NCI-H82 treated with DMSO at 0.1 percent for 48 hours (cell line): Measurements from ENCODE around the gene FAXDC2.

Source experiments
- DNase-seq: peaks from one replicate; lab custom pipeline; 2025; ENCODE audit not compliant: unreplicated experiment; lab: John Stamatoyannopoulos, UW

Gene FAXDC2

GRCh38 chr5:154797762-154798161 lies 52.6 kb downstream of the FAXDC2 start:
- no peak for DNase-seq

DNA sequence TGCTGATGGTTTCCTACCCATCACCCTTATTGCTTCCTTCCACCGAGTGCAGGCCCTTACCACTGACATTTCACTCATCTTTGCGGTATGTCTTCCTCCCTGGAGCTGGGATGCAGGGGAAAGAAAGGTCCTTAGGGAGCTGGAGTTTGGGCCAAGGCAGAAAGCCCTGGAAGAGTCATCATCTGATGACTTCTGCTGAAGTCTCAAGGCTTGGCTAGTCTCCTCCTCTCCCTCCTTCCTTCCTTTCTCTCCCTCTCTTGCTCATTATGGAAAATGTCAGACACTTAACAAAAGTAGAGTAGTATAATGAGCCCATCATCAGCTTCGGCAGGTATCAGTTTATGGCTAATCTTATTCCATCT lies 55.2 kb downstream of the FAXDC2 start:
- DNase-seq: no peak

DNA sequence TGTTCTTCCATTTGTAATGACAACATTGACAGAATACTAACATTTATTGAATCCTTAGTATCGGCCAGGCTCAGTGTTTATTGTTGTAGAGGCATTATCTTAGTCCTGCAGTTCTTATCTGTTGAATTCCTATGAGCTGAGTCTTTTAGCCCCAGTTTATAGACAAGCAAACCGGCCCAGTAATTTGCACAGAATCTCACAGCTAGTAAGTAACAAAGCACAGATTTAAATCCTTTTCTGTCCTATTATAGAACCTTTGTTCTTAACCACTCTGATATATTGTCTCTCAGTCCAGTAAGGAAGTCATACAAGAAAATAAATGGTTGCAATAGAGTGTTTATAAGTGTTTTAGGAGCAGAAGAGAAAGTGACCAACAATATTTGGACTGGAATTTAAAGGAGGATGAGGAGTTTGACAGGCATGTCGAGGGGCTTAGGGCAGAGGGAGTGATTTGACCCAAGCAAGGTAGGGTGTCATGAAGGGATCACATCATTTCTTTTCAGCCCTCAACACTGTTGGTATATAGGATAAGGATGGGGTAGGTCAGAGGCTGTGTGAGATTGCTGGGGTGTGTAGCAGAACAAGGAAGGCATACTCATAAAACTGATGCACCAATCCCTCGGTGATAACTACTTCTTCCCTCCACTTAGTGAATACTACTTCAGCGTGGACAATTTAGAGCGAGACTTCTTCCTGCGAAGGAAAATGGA lies 55.7 kb downstream of the FAXDC2 start:
- no peak for DNase-seq

GRCh38 chr5:154793599-154794524 lies 56.5 kb downstream of the FAXDC2 start:
- DNase-seq: no peak

DNA sequence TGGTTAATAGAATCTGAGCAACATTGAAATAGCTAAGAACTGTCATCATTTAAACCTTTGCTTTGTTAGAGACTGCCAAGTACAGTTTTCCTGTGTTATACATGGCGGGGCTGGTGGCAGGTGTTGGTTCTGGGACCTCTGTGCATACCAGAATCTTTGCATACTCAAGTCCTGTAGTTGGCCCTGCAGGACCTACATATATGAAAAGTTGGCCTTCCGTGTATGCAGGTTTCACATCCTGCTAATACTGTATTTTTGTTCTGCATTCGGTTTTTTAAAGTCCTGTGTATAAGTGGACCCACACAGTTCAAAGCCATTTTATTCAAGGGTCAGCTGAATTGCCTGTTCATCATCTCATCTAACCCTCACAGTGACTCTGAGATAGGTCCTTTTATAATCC lies 58.9 kb downstream of the FAXDC2 start:
- no peak for DNase-seq

DNA sequence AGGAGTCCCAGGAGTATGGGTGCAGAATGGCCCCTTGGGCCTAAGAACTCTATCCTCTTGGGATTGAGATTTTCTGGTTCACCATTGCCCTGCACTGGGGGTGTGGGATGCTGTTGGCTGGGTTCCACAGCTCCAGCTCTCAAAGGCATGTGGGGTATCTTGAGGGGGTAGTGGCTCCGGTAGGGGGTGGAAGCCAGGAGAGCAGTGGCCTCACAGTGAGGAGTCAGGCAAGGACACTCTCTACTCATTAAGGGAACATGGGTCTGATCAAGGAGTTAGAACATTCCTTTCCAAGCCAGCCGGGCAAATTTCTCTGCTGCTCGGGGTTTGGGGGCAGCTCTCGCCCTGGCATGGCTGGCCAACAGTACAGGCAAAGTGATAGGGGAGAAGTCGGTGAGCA lies 62.2 kb downstream of the FAXDC2 start:
- DNase-seq: no peak

DNA sequence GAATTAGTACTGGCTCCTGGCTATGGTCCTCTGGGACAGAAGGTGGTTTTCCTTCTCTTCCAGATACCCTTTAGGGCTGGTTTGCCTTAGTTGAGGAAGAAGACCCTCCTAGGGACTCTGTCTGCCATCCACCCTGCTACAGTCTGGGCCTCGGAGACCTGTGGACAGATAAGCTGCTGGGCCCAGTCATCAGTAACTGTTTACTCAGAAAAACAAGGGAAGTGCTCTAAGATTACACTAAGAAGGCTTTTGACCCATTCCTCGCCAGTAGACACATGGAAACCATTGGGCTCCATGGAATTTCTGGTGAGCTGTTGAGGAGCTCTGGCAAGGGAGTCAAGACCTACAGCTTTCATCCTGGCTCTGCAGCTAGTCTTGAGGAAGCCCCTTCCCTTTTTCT lies 64.0 kb downstream of the FAXDC2 start:
- DNase-seq: no peak

DNA sequence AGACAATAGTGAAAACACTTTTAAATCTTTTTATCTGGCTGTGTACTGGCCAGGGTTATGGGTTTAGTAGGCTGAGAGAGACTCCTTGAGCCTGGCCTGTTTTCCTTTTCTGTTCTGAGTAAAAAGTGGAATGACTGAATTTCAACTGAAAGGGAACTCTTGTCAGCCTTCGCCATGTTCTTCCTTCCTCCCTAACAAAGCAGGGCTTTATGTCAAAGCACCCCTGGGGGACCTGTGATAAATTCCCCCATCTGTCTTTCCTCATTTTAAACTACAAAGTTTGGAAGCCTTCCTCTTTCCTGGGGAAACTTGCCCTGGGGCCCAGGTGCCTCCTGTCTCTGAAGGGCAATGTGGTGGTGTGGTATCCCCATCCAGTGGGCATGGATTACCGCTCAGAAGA lies 65.5 kb downstream of the FAXDC2 start:
- DNase-seq: no peak

DNA sequence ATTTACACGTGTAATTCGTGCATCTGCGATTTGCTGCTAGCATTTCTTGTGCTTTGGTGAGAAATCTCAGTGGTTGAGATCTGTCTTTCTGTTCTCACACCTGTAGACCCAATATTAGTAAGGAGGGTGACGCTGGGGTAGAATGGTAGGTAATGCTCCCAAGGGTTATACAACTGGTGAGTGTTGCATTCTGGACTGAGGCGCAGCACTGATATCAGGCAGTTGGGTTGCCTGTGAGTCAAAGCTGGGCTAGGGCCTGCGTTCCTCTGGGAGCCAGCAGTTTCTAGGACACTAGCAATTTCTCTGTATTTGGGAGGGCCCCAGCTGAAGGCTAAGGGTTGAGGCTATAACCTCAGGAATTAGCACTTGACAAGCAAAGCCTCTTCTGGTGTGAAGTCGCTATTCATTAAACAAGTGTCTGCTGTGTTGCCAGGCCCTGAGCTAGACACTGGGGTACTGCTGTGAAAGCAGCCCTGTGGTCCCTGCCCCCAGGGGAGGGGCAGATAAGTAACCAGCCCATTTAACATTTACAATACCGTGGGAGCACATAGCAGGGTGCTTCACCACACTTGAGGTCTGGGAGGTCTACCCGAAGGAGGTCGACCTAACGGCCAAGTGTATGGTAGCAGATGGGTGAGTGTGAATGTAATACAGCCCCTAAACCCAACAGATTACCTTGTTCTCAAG lies 66.5 kb downstream of the FAXDC2 start:
- no peak for DNase-seq

DNA sequence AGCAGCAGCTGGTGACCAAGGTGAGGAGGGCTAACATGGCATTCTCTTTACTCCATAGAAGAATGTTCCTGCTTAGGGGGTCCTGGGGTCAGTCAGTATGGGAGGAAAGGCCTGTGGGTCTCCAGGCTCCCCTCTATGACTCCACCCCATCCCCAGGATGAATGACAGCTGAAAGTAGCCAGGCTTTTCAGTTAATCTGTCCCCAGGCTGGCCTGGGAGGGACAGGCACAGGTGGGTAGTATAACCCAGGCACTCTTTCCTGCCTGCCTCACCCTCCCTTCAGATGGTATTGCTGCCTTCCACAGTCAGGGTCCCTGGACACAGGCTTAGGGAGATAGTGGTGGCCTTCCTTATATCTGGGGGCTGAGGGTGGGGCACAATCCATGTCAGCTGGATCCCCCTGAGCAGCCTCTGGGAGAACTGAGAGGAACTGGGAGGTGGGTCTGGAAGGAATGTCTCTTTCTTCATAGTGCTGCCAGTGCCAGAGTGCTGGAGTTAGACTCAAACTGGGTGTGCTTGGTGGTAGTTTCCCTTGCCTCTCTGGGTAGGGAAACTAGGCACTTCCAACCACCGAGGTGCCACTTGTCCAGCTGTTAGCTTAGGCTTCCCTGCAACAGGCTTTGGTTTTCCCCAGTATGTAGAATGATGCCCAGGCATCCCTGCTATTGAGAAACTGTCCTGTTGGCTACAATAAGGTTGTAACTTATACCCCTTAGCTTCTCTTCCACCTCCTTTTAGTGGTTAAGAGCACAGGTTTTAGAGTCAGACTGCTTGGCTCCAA lies 67.4 kb downstream of the FAXDC2 start:
- no peak for DNase-seq

- DNase-seq: no peak
Measured at GRCh38 chr5:154782326-154782725, 68.1 kb downstream of the FAXDC2 start.

- DNase-seq: no peak
Measured at GRCh38 chr5:154780128-154780527, 70.3 kb downstream of the FAXDC2 start.

DNA sequence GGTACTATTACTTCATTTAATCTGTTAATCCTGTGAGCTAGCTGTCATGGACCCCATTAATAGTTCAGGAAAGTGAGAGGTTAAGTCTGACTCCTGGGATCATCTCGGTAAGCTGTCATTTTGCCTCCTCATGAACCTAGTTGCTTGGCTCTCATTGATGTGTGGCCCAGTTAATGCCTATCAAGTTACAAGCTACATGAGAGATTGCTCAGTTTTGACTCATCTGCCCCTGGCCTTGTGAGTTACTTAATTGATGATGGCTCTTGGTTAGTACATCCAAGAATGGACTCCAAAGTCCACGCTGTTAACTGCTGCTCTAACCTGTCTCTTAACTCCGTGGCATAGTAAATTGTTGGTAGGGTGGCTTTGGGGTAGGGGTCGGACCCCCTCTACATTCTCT lies 71.3 kb downstream of the FAXDC2 start:
- DNase-seq: no peak

GRCh38 chr5:154778534-154778933 lies 71.9 kb downstream of the FAXDC2 start:
- DNase-seq: no peak

DNA sequence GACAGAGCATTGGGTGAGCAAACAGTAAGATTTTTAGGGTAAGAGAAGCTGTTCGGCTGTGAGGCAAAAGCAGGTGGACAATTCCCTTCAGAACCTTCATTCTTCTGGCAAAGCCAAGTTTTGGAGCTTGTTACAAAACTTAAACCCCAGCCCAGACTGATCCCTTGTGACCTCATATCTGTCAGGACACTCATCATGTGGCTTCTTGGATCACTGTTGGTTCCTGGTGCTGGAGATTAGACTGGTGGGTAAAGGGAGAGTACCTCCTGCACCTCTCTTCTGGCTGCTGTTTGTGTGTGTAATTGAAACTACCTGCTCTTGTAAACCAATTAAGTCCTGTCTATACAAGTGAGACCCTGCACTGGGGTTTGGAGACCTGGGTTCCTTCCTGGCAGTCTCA lies 74.2 kb downstream of the FAXDC2 start:
- no peak for DNase-seq

DNA sequence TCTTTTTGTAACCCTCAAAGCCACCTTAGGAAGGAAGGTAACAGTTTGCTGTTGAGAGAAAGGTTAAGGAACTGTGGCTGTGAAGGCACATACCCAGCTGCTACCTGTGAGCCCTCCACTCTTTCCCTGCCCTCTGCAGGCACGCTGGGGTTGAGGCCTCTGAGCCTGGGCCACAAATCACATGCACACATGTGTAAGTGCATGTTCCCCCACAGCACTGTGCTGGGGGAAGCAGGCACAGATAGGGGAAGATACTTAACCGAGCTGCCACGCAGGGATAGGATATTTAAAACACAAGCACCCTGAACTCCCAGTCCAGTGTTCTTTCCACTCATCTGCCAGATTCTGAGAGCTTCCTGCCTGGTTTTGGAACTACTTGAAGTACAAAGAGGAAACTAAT lies 77.1 kb downstream of the FAXDC2 start:
- DNase-seq: no peak

DNA sequence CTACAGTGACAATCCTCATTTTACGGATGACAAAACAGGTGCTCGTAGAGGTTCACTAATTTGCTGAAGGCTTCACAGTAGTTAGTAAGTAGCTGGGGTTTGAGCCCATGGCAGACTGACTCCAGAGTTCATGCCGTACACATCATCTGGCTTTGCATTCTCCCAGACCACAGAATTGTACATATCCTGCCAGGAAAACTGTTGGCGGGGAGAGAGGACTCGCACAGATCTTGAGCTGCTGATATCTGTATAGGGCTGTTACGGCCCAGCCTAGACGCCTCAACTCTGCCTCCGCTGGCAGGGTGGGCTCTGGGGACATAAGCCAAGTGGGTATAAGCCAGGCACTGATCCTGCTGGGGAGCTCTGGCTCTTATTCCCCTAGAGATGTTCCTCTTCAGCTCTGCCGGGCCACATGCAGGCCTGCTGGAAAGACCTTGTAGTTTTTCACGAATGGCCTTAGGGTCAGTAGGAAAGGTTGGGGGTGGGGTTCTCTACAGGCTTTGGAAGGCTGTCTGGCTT lies 79.0 kb downstream of the FAXDC2 start:
- DNase-seq: no peak

DNA sequence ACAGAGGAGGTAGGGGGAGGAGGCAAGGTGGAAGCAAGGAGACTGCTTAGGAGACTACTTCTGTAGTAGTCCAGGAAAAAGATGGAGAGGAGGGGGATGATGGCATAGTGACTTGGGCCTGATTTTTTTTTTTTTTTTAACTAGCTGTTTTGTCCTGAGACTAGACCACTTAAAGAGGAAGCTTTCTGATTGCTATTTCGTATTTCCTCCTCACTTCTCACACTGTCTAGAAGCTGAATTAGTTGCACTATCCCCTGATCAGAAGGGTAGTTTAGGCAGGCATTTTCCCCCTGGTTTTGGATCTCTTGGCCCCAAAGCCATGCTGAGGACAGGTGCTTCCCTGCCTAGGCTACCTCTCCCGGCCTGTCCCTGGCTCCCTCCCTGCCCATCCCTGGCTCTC lies 80.3 kb downstream of the FAXDC2 start:
- DNase-seq: no peak
